Dendritic cell treated with granulocyte-macrophage colony-stimulating factor and Interleukin-4, amounts not matched to agents 40 ng/mL and 50 ng/mL, for 4 days (primary cell): ENCODE results near the gene AP1AR.
"Not testable (repeated sequence)": the region's sequence is repeated elsewhere in the genome, so short reads cannot be mapped to it uniquely, and the experiment has no call there.

Source experiments
- H3K27ac Mint-ChIP-seq: one replicate; pipeline ENCODE4 v1.8.0; 2022; ENCODE audit warnings: mild to moderate bottlenecking, mixed read lengths
- H3K27me3 Mint-ChIP-seq: one replicate; pipeline ENCODE4 v1.8.0; 2022; ENCODE audit warnings: mild to moderate bottlenecking, mixed read lengths
- H3K36me3 Mint-ChIP-seq: one replicate; pipeline ENCODE4 v1.8.0; 2022; ENCODE audit warnings: low read depth, mixed read lengths
- H3K4me1 Mint-ChIP-seq: one replicate; pipeline ENCODE4 v1.8.0; 2022; ENCODE audit warnings: low read depth, mixed read lengths
- H3K4me3 Mint-ChIP-seq: one replicate; pipeline ENCODE4 v1.8.0; 2022; ENCODE audit warnings: mild to moderate bottlenecking, moderate library complexity, mixed read lengths
- H3K9me3 Mint-ChIP-seq: one replicate; pipeline ENCODE4 v1.8.0; 2022; ENCODE audit warnings: mixed read lengths
- intact Hi-C: fragments of 100-400 bp; cut with micrococcal nuclease; formaldehyde crosslinking; loops from one replicate; pipeline ENCODE4 v1.15.0; 2022

Gene AP1AR

DNA sequence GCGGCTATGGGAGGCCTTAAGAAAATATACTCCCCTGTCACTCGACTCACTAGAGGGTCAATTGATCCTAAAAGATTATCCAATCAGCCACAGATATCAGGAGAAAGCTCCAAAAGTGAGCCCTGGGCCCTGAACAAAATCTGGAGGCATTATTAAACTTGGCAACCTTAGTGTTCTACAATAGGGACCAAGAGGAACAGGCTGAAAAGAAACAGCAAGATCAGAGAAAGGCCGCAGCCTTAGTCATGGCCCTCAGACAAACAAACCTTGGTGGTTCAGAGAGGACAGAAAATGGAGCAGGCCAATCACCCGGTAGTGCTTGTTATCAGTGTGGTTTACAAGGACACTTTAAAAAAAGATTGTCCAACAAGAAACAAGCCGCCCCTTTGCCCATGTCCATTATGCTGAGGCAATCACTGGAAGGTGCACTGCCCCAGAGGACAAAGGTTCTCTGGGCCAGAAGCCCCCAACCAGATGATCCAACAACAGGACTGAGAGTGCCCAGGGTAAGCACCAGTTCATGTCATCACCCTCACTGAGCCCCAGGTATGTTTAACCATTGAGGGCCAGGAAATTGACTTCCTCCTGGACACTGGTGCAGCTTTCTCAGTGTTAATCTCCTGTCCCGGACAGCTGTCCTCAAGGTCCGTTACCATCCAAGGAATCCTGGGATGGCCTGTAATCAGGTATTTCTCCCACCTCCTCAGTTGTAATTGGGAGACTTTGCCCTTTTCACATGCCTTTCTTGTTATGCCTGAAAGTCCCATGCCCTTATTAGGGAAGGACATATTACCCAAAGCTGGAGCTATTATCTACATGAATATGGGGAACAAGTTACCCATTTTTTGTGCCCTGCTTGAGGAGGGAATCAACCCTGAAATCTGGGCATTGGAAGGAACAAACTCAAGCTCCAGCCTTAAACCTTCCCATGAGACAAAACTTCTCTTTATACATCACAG is 23.2 kb upstream of the AP1AR start:
- H3K36me3 Mint-ChIP-seq, H3K27ac Mint-ChIP-seq, H3K27me3 Mint-ChIP-seq, H3K9me3 Mint-ChIP-seq, intact Hi-C loops, H3K4me3 Mint-ChIP-seq: not testable (repeated sequence)
- H3K4me1 Mint-ChIP-seq = peaks cover 14% of the 10 kb centered on the region

GRCh38 chr4:112210777-112211176 is 20.8 kb upstream of the AP1AR start:
- H3K27ac Mint-ChIP-seq = no peak overlapping the region
- H3K27me3 Mint-ChIP-seq = no peaks in the 10 kb centered on the region
- no peaks in the 10 kb centered on the region for H3K9me3 Mint-ChIP-seq
- H3K36me3 Mint-ChIP-seq = no peaks in the 10 kb centered on the region
- H3K4me3 Mint-ChIP-seq = no peak overlapping the region
- peaks cover 21% of the 10 kb centered on the region for H3K4me1 Mint-ChIP-seq
- intact Hi-C loops = no loop called here

DNA sequence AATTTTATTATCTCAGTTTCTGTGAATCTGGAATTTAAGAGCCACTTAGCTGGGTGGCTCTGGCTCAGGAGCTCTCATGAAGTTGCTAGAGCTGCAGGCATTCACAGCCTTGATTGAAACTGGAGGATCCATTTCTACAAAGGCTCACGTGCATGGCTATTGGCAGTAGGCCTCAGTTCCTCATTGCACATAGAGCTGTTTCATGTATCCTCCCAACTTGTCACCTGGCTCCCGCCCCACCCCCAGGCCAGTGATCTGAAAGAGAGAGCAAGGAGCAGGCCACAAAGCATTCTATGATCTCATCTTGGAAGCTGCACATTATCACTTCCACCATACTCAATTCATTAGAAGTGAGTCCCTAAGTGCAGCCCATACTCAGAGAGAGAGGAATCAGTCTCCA is 18.5 kb upstream of the AP1AR start:
- intact Hi-C loops = no loop called here
- no peaks in the 10 kb centered on the region for H3K36me3 Mint-ChIP-seq
- peaks cover 12% of the 10 kb centered on the region for H3K4me1 Mint-ChIP-seq
- no peak overlapping the region for H3K4me3 Mint-ChIP-seq
- no peaks in the 10 kb centered on the region for H3K27me3 Mint-ChIP-seq
- no peaks in the 10 kb centered on the region for H3K9me3 Mint-ChIP-seq
- no peak overlapping the region for H3K27ac Mint-ChIP-seq

- no peak overlapping the region for H3K4me3 Mint-ChIP-seq
- H3K36me3 Mint-ChIP-seq = no peaks in the 10 kb centered on the region
- no peak overlapping the region for H3K27ac Mint-ChIP-seq
- no peaks in the 10 kb centered on the region for H3K9me3 Mint-ChIP-seq
- peaks cover 12% of the 10 kb centered on the region for H3K4me1 Mint-ChIP-seq
- no peaks in the 10 kb centered on the region for H3K27me3 Mint-ChIP-seq
- intact Hi-C loops = loop anchor here (2.0 kb wide), 1 partner anchor 17 kb away; the partner anchor contains the start of gene AP1AR
These were observed 17.7 kb upstream of the AP1AR start for GRCh38 chr4:112213856-112214255.

DNA sequence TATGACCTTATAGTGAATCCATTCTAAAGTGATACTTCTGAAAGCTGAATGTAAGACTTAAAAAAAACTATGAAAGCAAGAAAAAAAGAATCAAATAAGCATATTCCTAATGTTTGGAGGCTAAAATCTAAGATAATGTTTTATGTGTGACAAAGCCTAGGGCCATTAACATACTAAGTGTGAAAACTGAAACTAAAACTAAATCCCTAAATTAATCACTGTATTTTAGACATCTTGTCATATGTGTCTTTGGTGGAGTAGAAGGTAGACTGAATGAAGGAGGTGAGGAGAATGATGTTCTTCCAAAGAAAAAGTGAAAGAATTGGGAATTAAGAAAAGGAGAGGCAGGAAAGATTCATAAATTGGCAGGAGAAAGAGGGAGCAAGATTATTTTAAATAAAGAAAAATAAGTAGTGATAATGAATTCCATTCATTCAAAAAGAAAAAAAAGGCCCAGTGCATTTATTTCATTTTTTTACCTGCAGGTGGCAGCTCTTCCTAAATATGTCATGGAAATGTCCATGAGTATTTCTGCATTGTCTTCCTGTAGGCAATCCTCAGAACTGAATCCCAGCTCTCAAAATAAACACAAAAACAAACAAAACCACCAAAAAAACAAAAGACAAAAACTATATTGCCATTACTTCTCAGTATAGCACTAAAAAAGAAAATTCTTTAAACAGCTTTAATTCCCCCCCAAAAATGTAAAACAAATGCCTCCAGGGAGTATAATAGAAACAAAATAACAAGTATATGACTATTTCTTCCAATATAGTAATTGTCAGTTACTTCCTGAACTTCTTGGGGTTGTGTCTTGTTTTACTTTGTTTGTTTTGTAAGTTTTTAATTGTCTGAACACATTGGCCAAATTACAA is 17.0 kb upstream of the AP1AR start:
- Mint-ChIP-seq H3K27ac (no peak overlapping the region), H3K4me3 (no peak overlapping the region), H3K4me1 (peaks cover 12% of the 10 kb centered on the region), H3K27me3 (no peaks in the 10 kb centered on the region), H3K9me3 (no peaks in the 10 kb centered on the region), H3K36me3 (no peaks in the 10 kb centered on the region)
- intact Hi-C loops = loop anchor here (2.0 kb wide), 1 partner anchor 16 kb away; the partner anchor contains the start of gene AP1AR

DNA sequence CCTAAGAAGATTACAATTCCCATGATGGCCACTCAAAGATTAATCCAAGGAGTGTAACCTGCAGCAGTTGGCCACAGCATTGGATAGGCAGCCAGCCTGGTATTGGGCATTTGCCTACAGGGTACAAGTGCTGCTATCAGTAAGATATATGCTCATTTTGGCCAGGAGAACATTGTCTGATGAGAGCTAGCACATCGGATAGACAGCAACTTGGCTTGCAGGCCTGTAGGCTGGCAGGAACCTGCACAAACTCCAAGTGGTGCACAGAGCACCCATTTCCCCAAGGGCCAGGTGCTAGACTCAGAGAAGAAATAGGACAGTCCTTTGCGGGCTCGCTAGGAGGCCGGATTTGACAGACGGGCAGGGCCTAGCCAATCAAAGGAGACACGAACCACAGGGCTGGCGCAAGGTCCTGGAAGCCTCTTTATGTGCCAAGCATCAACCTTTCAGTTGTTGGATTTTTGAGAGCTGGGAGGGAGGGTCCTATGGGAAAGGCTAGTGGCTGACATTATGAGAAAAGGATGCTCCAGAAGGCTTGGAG is 11.7 kb upstream of the AP1AR start:
- H3K9me3 Mint-ChIP-seq = peaks cover 6% of the 10 kb centered on the region
- no peak overlapping the region for H3K4me3 Mint-ChIP-seq
- intact Hi-C loops = no loop called here
- H3K36me3 Mint-ChIP-seq = no peaks in the 10 kb centered on the region
- H3K27me3 Mint-ChIP-seq = no peaks in the 10 kb centered on the region
- H3K27ac Mint-ChIP-seq = no peak overlapping the region
- H3K4me1 Mint-ChIP-seq = no peaks in the 10 kb centered on the region

- intact Hi-C loops = no loop called here
- no peaks in the 10 kb centered on the region for H3K36me3 Mint-ChIP-seq
- H3K4me3 Mint-ChIP-seq = no peak overlapping the region
- no peaks in the 10 kb centered on the region for H3K27me3 Mint-ChIP-seq
- H3K27ac Mint-ChIP-seq = no peak overlapping the region
- H3K4me1 Mint-ChIP-seq = no peaks in the 10 kb centered on the region
- H3K9me3 Mint-ChIP-seq = peaks cover 6% of the 10 kb centered on the region
These were observed 9.2 kb upstream of the AP1AR start for GRCh38 chr4:112222219-112222955.

GRCh38 chr4:112225157-112225556 is 6.4 kb upstream of the AP1AR start:
- Mint-ChIP-seq H3K9me3 (peaks cover 6% of the 10 kb centered on the region), H3K4me1 (no peaks in the 10 kb centered on the region), H3K27ac (no peak overlapping the region), H3K27me3 (no peaks in the 10 kb centered on the region), H3K36me3 (no peaks in the 10 kb centered on the region), H3K4me3 (no peak overlapping the region)
- intact Hi-C loops = no loop called here

DNA sequence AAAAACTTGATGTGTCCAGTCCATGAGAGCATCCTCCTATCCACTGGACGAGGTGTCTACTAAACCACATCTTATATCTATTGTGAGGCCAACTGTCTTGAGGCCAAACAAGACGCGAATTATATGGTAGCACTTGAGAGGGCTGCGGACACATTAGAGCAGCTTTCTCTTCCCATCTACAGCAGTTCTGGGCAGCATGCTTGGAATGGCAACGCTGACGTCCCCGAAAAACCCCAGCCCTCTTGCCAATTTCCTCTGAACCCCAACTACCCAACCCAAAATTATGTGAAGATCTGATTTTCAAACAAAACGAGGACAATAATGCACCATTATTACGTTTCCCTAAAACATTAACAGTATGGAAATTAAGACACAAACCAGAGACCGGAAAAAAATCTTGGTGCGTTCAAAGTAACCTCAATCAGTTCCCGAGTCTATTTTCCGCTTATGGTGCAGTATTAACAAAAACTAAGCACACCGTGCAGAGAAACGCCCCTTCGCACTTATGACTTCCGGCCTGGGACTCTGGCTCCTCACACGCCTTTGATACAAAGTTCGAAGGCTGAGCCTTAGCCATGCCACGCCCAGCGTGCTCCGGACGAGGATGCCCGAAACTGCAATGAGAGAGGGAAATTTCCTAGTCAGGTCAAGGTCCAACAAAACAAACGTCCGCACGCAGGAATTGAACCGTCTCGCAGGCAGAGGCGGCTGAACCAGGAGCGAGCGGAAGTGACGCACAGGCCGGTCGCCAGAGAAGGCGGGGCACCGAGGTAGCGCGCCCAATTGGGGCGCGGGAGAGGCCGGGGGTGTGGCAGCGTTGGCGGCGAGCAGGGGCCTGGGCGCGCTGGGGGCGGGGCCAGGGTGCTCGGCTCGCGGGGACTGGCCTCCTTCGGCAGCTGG is 458 bp upstream of the AP1AR start:
- Mint-ChIP-seq H3K27ac (peak overlapping the region; percentile 99), H3K27me3 (no peaks in the 10 kb centered on the region), H3K9me3 (no peaks in the 10 kb centered on the region), H3K4me1 (peaks cover 26% of the 10 kb centered on the region), H3K36me3 (peaks cover 21% of the 10 kb centered on the region), H3K4me3 (peak overlapping the region; percentile 98)
- intact Hi-C loops = loop anchor here (1.0 to 5.0 kb wide), 4 partner anchors 16 to 406 kb away; partner anchors contain the start of genes FAM241A, LARP7, TIFA and ZGRF1

DNA sequence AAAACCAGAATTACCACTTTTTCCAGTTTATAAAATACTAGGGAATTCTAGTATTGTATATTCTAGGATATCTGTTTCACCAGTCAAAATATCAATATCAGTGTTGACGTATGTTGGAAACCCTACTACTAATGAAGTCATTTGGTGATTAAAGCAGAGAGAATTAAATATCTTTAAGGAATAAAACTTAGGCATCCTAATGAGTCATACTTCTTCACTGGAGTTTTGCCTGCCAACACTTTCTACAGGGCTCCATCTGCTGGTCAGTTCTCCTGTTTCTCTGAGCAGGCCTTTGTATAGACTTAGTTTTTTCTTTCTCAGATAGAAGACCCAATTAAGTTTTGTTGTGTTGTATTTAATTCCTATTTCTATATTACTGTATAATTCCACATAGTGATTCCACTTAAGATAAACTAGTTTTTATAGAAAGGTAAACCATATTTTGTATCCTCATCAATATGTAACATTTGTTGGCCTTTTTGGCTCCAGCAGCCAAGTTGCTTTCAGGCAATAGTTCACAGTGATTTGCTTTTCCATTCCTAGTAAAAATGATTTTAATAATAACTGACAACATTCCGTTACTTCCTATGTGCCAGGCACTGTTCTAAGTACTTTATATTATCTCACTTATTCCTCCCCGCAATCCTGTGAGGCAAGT is 3.5 kb downstream of the AP1AR start:
- no peaks in the 10 kb centered on the region for H3K27me3 Mint-ChIP-seq
- intact Hi-C loops = loop anchor here (1.0 to 5.0 kb wide), 2 partner anchors 52 to 136 kb away; partner anchors contain the start of gene TIFA
- peaks cover 25% of the 10 kb centered on the region for H3K36me3 Mint-ChIP-seq
- H3K4me1 Mint-ChIP-seq = peaks cover 40% of the 10 kb centered on the region
- H3K9me3 Mint-ChIP-seq = no peaks in the 10 kb centered on the region
- H3K4me3 Mint-ChIP-seq = no peak overlapping the region
- H3K27ac Mint-ChIP-seq = no peak overlapping the region

DNA sequence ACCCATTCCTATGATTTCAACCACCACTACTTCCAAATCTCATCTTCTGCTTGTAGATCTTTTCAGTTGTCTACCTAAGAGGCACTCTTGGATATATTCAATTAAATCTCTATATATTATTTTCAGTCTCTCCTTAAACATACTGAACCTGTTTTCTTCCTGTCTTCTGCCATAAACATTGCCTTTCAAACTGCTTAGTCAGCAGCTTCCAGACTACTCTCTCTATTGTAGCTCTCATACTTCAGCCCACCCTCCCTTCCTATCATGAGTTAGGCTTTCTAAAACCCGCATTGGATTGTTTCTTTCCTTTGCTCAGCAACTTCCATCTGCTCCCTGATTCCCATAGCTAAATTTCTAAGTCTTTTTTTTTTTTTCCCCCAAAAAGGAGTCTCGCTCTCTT is 4.5 kb downstream of the AP1AR start:
- Mint-ChIP-seq H3K4me3 (no peak overlapping the region), H3K36me3 (peaks cover 27% of the 10 kb centered on the region), H3K27me3 (no peaks in the 10 kb centered on the region), H3K27ac (no peak overlapping the region), H3K4me1 (peaks cover 36% of the 10 kb centered on the region), H3K9me3 (no peaks in the 10 kb centered on the region)
- intact Hi-C loops = no loop called here

GRCh38 chr4:112238833-112239232 is 7.2 kb downstream of the AP1AR start:
- Mint-ChIP-seq H3K27me3 (no peaks in the 10 kb centered on the region), H3K9me3 (no peaks in the 10 kb centered on the region), H3K27ac (no peak overlapping the region), H3K36me3 (peaks cover 22% of the 10 kb centered on the region), H3K4me1 (peaks cover 32% of the 10 kb centered on the region), H3K4me3 (no peak overlapping the region)
- intact Hi-C loops = no loop called here
